B cell (primary cell): ENCODE measurements around the gene PIK3AP1.

Experiments used
- CTCF ChIP-seq: fragments of 200-600 bp; IDR thresholded peaks from one replicate; pipeline ENCODE4 v1.8.0; 2022; ENCODE audit warnings: antibody characterized with exemption, mild to moderate bottlenecking
- EZH2 ChIP-seq: IDR thresholded peaks from 2 replicates; pipeline ENCODE4 v1.6.1; 2012; ENCODE audit warnings: borderline replicate concordance, low read depth, mild to moderate bottlenecking, moderate library complexity, low read length; ENCODE audit not compliant: insufficient read depth, poor library complexity, severe bottlenecking

- no peak for TF ChIP-seq CTCF
- no peak for TF ChIP-seq EZH2
Observed at GRCh38 chr10:96664563-96664962, 55.8 kb downstream of the PIK3AP1 start.
